HG03103 (cell line): ENCODE data around the gene SEPHS1.
"Not testable (repeated sequence)": the region's sequence is repeated elsewhere in the genome, so short reads cannot be mapped to it uniquely, and the experiment has no call there.

ENCODE experiments used
- ATAC-seq: cut with Tn5 transposase; IDR thresholded peaks from one replicate; pipeline ENCODE4 v1.9.1; 2021; ENCODE audit warnings: low read depth; ENCODE audit not compliant: unreplicated experiment

Gene SEPHS1, protein sequence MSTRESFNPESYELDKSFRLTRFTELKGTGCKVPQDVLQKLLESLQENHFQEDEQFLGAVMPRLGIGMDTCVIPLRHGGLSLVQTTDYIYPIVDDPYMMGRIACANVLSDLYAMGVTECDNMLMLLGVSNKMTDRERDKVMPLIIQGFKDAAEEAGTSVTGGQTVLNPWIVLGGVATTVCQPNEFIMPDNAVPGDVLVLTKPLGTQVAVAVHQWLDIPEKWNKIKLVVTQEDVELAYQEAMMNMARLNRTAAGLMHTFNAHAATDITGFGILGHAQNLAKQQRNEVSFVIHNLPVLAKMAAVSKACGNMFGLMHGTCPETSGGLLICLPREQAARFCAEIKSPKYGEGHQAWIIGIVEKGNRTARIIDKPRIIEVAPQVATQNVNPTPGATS

DNA sequence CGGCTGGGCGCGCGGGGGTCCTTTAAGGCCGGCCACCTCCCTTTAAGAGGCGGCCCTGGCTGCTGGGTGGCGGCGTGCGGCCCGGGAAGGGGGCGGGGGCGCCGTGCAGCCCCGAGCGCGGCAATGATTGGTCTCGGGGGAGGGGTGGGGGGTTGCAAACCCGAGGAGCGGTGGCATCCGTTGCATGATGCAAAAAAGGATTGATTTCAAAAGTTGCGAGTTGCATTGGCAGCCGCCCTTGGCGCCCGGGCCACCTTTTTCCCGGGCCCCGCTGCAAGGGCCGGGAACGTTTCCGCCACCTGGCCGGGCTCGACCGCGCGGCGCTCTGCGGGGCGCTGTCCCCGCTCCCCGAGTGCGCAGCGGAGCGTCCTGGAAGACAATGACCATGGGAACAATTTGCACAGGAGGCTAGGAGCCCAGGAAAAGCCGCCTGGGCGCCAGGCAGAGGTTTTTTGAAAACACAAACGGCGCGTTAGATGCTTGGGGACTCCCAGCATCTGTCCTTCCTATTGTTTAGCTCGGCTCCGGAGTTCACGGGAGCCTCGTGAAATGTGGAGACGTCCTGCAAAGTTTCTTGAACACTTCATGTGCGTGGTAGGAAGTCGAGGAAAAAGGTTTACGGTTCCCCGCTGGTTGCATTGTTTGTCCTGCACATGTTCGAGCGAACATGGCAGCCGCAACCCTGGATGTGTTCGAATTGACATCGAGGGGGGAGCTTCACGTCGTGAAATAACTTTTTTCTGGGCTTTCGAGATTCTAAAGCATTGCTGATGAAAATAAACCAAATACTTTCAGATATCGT lies at the start of gene SEPHS1:
TSS of gene SEPHS1 (minus strand) at position 78 of the 802 bp plus-strand sequence. CDS start 3,343 bp downstream, outside the sequence.
- ATAC-seq, result peak; percentile 40

DNA sequence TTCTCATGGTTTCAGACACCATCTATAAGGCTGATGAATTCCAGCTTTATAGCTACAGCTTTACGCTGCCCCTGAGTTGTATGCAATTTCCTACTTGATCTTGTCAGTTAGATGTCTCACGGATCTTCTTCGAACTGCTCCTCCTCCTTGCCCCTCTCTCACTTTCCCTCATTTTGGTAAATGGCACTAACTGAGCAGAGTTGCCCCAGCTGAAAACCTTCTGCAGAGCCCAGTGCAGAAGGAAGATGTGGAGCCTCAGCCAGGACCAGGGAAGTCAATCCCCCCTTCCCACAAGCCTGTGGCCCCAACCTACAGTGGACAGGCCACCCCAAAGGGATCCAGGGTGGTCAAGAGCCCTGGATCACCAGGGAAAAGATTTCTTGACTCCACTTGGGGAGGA lies 49.0 kb upstream of the SEPHS1 start:
- ATAC-seq, result no peak

DNA sequence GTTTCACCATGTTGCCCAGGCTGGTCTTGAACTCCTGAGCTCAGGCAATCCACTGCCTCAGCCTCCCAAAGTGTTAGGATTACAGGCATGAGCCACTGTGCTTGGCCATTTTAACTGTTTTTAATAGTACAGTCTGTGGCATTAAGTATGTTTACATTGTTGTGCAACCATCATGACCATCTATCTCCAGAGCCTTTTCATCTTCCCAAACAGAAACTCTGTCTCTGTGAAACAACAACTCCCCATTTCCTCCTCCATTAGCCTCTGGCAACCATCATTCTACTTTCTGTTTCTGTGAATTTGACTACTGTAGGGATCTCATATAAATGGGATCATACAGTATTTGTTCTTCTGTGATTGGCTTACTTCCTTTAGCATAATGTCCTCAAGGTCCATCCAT lies 48.3 kb upstream of the SEPHS1 start:
- no peak for ATAC-seq

DNA sequence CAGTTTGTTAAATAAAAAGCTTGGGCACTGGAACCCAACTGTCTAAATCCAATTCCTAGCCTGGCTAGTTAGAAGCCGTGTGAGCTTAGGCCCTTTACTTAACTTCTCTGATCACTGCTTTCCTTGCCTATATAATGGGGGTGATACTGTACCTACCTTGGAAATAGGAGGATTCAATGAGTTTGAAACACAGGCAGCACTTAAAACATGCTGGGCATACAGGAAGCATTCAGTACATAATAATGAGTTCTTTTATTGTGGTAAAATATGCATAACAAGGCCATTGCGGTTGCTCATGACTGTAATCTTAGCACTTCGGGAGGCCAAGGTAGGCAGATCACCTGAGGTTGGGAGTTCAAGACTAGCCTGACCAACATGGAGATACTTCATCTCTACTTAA lies 47.4 kb upstream of the SEPHS1 start:
- ATAC-seq, result no peak

DNA sequence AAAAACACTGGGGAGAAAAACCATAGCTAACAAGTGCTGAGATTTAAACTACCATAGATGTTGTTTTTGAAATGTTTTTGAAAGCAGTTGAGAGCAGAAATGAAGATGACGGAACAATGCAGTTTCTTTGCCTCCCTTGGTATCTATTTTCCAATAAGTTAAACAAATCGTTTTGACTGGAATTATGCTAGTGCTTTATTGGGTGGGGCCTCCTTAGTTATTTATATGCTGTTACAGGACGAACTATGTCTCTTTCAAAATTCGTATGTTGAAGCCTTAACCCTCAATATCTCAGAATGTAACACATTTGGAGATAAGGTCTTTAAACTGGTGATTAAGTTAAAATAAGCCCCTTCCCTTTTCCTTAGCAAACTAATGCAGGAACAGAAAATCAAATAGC lies 45.5 kb upstream of the SEPHS1 start:
- ATAC-seq, result no peak

DNA sequence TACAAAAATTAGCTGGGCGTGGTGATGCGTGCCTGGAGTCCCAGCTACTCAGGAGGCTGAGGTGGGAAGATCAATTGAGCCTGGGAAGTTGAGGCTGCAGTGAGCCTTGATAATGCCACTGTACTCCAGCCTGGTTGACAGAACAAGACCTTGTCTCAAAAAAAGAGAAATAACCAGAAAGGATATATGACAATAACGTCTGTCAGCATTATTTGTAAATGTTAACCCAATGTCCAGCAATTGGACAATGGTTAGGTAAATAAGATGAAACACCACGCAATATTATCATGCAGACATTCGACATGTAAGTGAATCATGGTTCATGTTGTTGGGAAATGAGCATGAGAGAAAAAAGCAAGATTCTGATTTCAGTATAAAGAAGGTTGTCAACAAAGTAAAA lies 44.6 kb upstream of the SEPHS1 start:
- no peak for ATAC-seq

DNA sequence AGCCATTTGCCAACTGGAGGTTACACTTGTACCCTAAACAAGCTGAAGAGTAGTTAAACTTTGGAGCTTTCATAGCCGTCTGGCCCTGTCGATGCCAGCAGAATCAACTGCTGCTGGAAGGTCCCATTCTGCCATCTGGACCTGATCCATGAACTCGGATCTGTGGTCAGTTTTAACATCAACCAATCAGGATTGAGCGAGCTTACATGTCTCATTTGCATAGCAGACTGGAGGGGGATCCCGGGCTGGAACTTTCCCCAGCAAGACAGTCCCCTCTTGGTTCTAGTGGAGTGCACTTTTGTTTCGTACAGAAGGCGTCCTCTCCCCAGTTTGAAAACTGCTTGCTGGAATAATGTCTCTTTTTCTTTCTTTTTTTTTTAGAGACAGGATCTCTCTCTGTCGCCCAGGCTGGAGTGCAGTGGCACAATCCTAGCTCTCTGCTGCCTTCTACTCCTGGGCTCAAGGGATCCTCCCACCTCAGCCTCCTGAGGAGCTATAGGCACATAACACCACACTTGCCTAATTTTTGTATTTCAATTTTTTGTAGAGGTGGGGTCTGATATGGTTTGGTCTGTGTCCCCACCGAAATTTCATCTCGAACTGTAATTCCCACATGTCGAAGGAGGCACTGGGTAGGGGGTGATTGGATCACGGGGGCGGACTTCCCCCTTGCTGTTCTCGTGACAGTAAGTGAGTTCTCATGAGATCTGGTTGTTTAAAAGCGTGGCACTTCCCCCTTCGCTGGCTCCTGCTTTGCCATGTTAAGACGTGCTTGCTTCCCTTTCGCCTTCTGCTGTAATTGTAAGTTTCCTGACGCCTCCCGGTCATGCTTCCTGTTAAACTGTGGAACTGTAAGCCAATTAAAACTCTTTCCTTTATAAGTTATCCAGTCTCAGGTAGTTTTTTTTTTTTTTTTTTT lies 42.8 kb upstream of the SEPHS1 start:
- ATAC-seq, result no peak

DNA sequence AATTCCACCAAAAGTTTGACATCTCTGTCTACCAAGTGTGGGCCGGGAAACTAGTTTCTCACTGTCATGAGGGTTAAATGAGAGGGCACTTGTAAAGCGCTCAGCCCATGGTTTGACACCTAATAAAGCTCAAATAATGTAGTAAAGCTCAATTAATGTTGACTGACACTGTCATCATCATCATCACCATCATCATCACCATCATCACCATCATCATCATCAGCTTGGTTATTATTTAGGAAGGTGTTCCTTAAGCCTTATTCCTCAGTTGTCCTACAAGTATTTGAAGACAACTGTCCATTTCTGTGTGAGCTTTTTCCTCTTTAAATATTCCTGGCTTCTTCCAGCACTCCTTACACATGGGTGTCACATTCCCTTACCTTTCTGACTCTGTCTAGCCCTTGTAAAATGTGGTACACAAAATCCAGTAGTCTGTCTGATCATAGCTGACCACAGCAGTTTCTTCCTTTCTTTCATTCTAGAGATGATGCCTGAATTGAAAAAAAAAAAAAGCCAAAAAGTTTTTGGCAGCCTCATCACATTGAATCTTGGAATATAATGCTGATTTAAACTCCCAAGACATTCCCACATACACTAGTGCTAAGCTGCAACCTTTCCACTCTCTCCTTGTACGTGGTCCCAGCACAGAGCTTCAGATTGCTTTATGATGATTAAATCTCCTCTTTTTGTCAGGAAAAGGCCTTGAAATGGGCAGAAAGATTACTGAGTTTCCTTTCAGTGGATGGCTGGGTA lies 40.6 kb upstream of the SEPHS1 start:
- no peak for ATAC-seq

DNA sequence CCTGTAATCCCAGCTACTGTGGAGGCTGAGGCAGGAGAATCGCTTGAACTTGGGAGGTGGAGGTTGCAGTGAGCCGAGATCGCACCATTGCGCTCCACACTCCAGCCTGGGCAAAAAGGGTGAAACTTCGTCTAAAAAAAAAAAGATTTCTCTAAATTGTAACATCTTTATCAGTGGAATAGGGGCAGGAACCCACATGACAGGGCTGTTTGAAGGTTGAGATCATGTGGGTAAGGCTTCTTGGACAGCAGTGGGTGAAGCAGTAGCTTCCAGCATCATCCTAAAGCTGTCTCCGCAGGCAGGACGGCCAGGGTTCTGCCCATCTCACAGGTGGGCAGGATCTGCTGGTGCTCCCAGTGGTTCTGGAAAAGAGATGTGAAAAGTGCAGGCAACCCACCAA lies 37.9 kb upstream of the SEPHS1 start:
- ATAC-seq, result no peak

DNA sequence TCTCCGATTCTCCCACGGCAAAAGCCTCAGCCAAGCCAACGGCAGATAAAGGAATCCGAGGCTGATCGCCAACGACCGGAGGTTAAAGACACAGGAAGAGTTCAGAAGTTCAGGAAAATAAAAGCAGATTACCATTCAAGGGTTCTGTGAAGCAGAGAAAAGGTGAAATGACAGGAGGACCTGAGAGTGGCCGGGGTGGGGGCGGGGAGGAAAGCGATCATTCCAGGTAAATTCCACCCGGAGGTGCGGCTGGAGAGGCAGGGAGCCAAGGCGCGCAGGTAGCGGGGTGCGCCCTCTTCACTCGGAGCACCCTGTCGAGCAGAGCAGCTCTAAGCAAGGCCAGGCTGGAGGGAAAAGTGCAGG lies 35.3 kb upstream of the SEPHS1 start:
- ATAC-seq, result no peak

DNA sequence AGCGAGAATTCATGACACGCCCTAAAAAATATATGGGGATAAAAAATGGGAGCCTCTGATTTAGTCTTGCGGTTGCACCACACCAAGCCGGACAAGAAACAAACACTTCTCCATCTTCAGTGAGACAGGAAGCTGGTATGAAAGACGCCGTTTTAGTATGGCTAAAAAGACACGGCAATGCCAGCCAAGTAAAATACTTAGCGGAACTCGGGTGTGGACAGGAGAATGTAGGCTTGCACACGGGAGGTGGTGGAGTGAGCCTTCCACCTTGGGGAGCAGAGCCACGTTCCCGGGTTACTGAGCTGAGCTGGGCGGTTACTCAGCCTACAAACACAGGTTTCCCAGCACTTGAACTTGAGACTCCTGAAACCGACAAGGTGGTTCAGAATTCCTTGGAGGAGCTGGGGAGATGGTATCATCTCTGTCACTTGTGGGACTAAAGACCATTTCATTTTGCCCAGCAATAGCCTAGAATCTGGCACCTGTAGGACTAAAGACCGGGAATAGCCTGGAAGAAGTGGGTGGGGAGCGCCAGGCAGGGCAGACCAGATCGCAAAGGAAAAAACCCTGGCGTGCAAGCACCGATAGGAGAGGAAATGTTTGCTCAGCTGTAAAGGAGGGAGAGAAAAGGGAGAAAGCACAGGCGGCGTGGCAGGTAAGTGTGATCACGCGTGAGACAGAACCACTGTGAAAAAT lies 34.8 kb upstream of the SEPHS1 start:
- ATAC-seq, result no peak

DNA sequence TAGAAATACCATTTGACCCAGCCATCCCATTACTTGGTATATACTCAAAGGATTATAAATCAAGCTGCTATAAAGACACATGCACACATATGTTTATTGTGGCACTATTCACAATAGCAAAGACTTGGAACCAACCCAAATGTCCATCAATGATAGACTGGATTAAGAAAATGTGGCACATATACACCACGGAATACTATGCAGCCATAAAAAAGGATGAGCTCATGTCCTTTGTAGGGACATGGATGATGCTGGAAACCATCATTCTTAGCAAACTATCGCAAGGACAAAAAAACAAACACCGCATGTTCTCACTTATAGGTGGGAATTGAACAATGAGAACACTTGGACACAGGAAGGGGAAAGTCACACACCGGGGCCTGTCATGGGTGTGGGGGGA lies 31.0 kb upstream of the SEPHS1 start:
- ATAC-seq, result not testable (repeated sequence)

DNA sequence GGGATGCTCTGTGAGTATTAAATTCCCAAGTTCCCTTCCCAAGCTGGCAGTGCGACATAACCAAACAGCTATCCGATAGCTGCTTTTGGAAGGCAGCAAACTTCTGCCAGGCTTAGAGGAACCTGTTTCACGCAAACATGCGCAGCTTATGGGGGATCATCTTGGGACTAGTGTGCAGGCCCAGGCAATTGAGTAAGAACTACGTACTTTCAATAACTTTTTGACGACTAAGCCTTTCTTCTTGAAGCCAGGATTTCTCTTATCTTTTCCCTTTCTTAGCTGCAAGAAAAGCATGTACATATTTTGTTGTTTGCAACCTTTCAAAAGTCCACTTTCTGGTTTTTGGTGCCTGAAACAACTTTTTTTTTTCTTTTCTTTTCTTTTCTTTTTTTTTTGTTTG lies 28.7 kb upstream of the SEPHS1 start:
- no peak for ATAC-seq

DNA sequence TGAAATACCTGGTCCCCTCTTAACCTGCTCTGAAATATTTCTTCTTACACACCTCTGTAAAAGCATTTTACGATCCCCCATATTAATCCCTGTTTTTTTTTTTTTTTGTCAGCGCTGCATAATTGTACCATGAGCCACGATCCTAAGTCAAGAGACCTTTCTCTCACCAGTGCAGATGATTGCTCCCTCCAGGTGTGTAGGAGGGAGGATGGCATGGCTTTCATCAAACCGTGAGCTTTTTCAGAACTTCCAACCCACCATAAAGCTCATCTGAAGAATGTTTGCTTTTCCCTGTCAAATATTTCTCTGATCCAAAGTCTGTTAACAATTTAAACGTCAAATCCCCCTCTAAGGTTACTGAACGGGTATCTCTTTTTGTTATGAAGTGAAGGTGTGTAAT lies 28.2 kb upstream of the SEPHS1 start:
- ATAC-seq, result no peak

DNA sequence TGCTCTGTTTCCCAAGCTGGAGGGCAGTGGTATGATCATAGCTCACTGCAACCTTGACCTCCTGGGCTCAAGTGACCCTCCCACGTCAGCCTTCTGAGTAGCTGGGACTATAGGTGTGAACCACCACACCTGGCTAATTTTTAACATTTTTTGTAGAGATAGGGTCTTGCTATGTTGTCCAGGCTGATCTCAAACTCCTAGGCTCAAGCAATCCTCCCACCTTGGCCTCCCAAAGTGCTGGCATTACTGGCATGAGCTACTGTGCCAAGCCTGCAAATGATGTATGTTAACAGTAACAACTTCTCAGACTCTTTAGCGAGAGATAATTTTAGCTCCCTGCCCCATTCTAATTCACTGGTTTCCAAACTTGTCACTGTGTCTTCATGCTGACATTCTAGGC lies 27.7 kb upstream of the SEPHS1 start:
- no peak for ATAC-seq

DNA sequence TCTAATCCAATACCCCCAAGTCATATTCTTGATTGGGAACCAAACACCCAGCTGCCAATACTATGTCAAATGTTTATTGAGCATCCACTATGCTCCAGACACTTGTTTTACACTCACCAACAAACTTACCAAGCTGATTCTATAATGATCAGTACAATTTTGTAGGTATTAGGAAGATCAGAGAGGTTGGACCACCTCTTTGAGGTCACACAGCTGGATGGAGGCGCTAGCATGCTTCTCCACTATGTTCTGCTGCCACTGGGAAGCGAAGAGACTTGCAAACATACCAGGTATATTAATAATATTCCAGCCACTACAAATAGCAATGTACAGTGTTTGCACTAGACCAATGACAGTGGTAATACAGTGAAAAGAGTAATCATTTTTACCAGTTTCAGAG lies 25.6 kb upstream of the SEPHS1 start:
- no peak for ATAC-seq

DNA sequence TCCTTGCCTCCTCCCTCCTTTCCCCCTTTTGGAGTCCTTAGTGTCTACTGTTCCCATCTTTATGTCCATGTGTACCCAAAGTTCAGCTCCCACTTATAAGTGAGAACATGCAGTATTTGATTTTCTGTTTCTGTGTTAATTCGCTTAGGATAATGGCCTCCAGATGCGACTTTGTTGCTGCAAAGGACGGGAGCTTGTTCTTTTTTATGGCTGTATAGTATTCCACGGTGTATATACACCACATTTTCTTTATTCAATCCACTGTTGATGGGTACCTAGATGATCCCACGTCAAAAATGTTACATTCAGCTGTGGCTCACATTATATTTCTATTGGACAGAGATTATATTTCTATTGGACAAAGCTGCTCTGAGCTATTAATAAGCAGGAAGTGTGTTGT lies 24.4 kb upstream of the SEPHS1 start:
- no peak for ATAC-seq

DNA sequence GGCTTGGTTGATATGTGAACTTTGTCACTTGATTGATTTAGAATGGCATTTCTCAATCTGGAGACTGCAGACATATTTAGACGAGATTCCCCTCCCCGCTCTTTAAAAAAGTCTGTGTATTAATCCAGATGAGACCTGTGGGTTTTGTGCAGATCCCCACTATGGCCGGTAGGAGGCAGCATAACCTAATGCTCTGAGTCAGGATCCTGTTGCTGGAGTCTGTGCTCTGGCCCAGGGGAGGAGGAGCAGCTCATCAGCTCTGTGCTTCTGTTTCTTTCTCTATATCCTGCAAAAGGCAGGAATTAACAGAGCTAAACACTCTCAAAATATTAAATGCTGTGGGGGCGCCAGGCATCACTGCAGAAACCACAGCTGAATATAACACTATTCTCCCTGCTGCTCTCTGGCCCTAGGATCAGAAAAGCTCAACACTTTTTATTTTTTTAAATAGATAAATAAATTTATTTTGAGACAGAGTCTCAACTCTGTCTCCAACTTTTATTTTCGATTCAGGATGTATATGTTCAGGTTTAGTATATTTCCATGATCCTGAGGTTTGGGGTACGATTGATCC lies 23.9 kb upstream of the SEPHS1 start:
- ATAC-seq, result peak; percentile 86

DNA sequence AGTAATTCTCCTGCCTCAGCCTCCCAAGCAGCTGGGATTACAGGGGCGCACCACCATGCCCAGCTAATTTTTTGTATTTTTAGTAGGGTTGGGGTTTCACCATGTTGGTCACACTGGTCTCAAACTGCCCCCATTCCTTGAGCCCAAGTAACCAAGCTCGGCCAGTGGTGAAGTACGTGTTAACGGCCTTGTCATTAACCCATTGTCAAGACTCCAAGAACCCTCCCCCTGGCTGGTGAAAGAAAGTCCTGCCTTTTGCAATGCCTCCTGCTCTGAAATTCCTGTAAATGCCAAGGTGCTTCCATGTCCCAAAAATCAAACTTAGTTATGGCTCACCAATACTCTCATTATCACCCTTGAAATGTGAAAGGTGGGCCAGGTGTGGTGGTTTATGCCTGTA lies 18.8 kb upstream of the SEPHS1 start:
- ATAC-seq, result no peak
